Stimulated activated CD4-positive, alpha-beta T cell treated with anti-CD3 and anti-CD28 coated beads, TNF-alpha, amount 100 ng/mL, for 24 hours (primary cell): Measurements from ENCODE around the gene CKB.

Experiments used
- DNase-seq, 3 experiments: peaks; one replicate each; pipeline ENCODE4 v3.0.0-alpha.2; 2020; ENCODE audit warnings: low read depth in 3 of 3

Gene CKB

DNA sequence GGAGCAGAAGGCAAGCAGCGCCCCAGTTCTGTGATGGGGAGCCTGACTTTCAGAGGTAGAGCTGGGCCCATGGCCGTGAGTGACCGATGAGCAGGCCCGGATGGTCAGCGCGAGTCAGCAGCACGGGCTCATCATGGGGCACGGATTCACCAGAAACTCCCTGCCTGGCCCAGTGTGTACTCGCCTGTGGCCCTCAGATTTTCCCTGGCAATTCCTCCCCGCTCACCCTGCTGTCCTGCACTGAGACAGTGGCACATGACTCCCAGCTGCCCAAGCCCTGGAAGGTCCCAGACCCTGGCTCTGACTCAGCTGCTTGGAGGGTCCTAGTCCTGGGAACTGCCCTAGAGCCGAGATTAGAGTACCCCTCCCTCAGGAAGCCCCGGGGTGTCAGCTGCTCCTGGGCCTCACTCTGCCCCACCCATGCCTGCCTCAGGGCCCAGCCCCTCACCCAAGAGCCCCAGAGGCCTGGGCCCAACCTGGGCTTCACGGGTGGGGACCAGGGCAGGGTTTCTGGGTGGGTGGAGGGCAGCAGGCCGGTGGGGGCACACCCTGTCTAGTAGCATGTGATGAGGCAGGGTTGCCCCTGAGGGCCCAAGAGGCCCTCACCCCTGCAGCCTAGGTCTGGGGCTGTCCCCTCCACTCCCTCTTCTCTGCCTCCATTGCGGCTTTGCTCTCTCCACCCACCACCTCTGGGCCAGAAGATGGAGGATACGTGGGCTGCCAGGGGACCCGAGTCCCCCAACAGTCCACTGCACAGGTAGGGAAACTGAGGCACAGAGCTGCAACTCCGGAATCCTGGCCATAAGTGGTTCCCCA is 14.8 kb upstream of the CKB start:
- no peak for DNase-seq

DNA sequence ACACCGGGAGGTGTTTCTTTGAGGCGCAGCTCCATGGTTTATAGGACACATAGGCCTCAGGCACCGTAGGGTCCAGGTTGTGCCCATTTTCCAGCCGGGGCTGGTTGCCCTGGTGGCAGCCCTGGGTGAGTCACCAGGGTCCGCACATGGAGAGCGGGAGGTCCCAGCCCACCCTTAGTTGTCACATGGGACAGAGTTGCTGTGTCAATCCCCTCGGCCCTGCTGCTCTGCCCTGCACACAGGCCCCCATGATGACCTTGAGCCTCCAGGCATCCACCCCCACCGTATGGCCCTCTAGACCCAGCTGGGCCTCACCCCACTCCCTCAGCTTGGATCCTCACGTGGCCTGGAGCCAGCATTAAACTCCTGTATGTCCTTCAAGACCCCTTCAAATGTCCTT is 14.1 kb upstream of the CKB start:
- no peak for DNase-seq

DNA sequence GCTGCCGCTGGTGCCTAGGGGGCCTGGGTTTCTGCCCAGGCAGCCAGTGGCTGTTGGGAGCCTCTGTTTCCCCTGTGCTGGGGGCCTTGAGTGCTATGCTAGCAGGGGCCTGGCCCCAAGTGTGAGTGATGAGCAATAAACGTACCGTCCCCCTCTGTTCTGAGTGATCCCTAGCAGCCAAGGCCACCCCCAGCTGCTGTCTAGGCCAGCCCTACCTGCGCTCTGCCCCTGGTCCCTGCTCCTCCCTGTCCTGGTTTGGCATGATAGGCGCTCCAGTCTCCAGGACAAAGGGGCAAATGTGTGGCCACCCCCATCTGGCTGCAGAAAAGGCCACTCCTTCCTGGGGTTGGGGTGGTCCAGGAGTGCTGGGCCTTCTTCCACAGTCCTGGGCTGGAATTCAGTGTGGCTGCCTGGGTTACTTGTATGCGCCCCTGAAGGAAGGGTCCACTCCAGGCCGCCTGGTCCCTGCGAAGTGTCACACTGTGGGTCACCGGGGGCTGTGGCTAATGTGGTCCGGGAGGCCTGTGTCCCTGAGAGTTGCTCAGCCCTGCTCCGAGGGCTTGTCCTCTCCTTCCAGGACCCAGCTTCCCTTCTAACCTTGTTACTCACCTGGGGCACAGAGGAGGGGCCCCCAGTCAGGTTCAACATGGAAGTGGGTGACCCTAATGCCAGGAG is 13.4 kb upstream of the CKB start:
- DNase-seq, result no peak

GRCh38 chr14:103535081-103535890 is 12.7 kb upstream of the CKB start:
- no peak for DNase-seq

- no peak for DNase-seq
These were observed 12.0 kb upstream of the CKB start for GRCh38 chr14:103534576-103535061.

- no peak for DNase-seq
These were observed 11.5 kb upstream of the CKB start for GRCh38 chr14:103533999-103534575.

DNA sequence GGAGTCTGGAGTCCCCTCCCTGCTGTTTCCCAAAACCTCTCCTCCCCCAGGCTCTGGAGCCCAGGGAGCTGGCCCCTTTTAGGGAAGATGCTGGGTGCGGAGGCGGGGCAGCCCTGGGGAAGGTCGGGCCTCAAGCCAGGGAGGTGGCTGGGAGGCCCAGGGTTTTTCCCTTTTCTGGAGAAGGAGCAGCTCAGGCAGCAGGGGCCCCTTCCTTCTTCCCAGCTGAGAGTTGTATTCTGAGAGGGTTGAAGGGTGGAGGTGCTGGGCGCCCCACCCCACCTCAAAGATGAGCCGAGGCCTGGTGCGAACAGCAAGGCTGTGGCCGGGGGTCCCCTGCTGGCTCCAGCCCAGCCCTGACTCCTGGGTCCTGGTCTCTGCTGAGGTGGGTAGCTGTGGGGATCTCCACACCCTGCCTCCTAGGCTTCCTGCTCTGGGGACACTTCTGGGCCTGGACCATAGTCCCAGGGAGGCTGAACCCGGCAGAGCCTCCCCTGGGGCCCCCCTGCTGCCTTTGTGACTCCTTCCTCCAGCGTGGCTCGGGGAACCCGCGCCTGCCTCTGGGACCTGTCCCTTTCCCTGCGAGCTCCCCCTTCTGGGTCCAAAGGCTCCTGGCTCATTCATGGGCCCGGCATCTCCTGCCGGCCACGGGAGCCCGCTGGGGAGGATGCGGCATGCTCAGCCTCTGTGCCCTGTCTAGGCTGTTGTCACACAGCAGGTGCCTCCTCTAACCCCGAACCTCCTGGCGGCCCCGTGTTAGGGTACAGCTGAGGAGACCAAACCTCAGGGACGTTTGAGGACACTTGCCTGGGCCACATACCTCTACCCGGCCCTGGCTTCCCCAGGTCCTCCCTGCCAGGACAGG is 10.7 kb upstream of the CKB start:
- no peak for DNase-seq

GRCh38 chr14:103532216-103533136 is 9.8 kb upstream of the CKB start:
- no peak for DNase-seq

DNA sequence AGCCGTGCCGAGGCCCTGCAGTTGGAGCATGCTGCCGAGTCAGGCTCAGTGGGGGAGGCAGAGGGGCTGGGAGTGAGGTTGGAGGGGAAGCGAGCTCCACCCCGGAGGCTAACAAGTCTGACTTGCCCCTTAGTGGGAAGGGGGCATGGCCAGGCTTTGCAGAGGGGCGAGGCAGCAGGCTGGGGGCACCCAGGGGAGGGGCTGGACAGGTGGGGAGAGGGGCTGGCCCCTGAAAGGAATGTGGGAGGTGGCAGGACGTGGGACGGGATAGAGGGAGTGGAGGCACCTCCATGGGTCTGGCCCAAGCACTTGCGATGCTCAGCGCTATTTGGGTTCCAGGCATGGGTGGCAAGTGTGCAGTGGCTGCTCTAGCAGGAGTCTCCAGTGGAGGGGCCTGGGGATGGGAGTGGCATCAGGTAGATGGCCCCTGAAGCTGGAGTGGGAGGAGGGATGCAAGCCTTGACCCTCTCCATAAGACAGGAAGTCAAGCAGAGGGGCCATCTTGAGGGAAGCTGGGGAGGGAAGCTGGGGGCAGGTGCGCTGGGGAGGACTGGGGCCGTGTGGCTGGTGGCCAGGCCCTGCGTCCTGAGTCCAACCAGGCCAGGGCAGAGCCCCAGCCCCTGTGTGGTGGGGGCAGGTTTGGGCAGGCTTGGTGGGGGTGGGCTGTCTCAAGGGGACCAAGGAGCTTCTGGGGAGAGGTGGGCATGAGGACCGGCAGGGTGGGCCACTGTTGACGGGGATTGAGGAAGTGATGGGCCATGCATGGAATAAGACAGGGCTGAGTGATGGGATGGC is 9.0 kb upstream of the CKB start:
- no peak for DNase-seq

- DNase-seq, result no peak
These were observed 8.2 kb upstream of the CKB start for GRCh38 chr14:103530831-103531230.

GRCh38 chr14:103530390-103530789 is 7.8 kb upstream of the CKB start:
- DNase-seq, result no peak

DNA sequence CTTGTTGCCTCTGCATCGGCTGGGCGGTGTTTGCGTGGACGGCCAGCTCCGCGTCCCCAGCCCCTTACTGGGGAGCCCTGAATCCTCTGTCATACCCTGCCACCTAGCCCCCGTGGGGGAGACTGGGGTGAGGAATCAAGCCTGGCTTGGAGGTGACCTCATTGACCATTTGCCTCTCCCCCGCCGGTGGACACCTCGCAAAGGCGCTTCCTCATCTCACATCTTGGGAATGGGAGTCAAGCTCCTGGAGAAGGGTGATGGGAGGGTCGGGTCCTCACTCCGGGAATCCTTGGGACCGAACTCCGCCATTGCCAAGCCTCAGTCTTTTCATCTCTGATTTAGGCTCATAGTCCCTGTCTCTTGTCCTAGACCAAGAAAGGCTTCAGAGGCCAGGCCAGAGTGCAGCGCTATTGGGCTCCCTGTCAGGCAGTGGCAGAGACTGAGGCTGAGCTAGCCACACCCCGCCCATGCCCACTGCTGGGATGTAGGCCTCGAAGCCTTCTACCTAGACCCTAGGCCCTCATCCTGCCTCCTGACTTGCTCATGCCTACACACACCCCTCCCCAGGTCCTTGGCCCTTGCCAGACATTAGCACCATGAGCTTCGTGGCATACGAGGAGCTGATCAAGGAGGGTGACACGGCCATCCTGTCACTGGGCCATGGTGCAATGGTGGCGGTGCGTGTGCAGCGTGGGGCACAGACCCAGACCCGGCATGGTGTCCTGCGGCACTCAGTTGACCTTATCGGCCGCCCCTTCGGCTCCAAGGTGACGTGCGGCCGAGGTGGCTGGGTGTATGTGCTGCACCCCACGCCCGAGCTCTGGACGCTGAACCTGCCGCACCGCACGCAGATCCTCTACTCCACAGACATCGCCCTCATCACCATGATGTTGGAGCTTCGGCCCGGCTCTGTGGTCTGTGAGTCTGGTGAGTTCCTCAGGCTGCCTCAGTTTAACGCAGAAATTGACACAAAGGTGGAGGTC is 7.0 kb upstream of the CKB start:
- no peak for DNase-seq

- peak; percentile 52 to 71 (median 69) for DNase-seq
These were observed 6.2 kb upstream of the CKB start, which contains the start of gene TRMT61A for GRCh38 chr14:103528587-103529382. Gene TRMT61A (plus strand): TSS chr14:103529196. CDS start chr14:103529979, 783 bp downstream.

DNA sequence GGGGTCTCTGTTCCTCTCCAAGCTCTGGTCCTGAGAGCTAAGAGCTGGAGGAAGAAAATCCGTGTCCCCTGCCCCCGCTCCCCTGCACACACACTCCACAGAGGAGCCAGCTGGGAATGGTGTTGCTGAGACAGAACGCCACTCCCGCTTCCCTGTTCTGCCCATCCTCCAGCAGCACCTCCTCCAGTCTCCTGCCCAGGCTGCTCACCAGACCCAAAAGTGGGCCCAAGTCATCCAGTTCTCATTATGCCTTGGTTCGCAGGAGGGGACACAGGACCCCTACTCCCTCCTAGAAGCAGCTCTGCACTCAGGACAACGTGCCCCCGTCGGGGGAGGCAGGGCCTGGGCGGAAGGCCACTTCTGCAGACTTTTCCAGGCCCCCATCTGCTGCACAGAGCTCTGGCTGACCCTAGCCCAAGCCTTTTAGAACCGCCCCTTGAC is 5.5 kb upstream of the CKB start:
- DNase-seq, result no peak

DNA sequence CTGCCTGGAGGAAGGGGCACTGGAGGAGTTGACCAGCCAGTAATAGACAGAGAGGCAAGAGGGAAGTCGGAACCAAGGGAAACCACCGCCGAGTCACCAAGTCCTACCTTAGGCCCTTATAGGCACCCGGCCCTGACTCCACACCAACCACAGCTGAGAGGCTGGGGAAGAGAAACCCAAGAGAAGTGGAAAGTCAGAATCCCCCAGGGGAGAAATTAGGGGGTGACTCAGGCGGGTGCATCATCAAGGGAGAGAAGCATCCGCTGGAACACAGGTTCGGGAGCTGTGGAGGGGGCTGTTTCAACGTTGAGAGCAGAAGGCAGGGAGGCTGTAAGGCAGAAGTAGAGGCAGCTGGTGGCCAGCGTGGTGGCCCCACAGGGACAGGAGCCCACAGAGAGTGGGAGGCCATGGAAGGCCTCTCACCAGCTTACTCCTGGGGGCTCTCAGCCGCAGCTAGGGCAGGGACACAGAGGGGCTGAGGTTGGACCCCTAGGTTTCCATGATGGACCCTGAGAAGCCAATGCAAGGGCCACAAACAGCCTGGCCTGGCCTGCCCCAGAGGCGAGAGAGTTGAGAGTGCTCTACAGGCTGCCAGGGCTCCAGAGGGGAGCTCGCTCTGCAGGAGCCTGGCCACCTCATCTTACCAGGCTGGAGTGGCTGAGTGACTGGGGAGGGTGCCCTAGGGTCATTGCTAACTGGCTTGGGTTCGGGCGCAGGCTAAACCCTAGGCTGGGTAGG is 4.9 kb upstream of the CKB start:
- DNase-seq, result peak in 1 of 3 experiments; percentile 35

DNA sequence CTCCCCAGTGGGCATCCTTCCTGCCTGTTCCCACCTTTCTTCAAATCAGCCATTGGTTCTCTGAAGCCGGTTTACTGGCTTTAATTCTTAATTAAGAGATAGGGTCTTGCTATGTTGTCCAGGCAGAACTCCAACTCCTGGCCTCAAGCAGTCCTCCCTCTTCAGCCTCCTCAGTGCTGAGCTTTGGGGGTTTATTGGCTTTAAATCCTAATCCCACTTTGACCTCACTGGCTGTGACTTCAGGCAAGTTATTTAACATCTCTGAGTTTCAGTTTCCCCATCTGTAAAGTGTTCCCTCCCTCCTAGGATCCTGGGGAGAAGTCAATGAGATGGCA is 4.3 kb upstream of the CKB start:
- no peak for DNase-seq
